NT2/D1 (cell line): Measurements from ENCODE around the gene RAB17.

ENCODE experiments used
- SUZ12 ChIP-seq: IDR thresholded peaks from 2 replicates; pipeline ENCODE4 v1.6.1; 2011; ENCODE audit not compliant: insufficient read length, insufficient read depth; ENCODE audit errors: extremely low read depth
- YY1 ChIP-seq: IDR thresholded peaks from 2 replicates; pipeline ENCODE4 v1.6.1; 2011; ENCODE audit not compliant: insufficient read length, insufficient read depth
- ZNF274 ChIP-seq: IDR thresholded peaks from 2 replicates; pipeline ENCODE4 v1.6.1; 2011; ENCODE audit warnings: mild to moderate bottlenecking, low read depth, low read length

GRCh38 chr2:237569041-237569440 lies 21.5 kb downstream of the RAB17 start:
- no peak for TF ChIP-seq YY1
- no peak for TF ChIP-seq ZNF274
- no peak for TF ChIP-seq SUZ12
